SKM-1 treated with dmso at 0.1 percent for 144 hours (cell line): Measurements from ENCODE around the gene USP47.

ENCODE experiments used
- DNase-seq: peaks from one replicate; lab custom pipeline; 2025; ENCODE audit not compliant: unreplicated experiment; lab: John Stamatoyannopoulos, UW

The USP47 gene

DNA sequence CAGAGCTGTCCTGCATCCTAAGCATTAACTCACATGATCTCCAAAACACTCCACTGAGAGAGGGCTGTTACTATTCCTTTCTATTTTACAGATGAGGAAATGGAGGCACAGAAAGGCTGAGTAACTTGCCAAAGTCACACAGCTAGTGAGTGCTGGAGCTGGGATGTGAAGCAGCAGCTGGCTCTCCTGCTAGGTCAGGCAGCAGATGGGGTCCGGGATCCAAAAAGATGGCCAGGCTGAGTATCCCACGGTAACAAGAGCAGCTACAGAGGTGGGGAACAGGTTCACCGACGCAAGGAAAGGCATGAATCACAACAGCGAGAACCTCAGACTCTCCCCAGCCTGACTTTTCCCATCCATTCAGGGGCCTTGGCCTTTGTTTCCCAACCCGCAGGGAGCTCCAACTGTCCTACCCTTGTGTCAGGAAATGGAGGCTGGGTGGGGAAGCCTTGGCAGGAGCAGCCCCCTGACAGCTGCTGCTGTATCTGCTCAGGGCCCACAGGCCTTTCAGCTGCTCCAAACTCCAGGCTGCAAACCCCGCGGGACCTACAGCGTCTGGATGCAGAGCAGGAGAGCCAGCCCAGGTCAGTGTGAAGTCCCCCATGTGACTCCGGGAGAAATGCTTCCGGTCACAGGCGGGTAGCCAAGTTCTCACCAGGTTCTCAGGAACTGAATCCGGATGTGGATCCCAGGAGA lies 137.2 kb downstream of the USP47 start:
- DNase-seq: no peak

DNA sequence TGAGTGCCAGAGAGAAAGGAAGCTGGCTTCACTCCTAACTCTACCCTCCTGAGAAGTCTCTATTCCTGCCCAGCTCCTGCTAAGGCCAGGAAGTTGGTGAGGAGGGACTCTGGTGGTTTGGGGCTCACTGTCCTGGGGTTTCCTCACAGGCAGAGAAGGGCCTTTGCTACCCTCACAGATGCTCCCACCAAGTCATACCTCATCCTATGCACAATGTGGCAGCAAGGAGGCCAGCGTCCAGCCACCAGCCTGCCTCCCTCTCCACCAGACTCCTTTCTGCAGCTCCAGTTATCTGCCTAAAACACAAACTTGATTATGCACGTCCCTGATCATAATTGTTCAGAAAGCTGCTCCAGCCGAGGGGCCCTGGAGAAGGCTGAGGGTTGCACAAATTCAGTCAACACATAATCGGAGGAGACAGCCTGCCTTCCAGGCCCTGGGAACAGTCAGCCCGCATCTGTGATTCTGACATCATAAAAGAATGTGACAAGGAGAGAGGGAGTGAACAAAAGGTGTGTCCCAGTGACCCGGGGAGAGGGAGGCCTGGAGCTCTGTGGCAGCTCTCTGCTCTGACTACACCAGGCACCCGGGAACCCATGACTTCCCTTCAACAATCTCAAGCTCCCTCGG lies 137.8 kb downstream of the USP47 start:
- no peak for DNase-seq

DNA sequence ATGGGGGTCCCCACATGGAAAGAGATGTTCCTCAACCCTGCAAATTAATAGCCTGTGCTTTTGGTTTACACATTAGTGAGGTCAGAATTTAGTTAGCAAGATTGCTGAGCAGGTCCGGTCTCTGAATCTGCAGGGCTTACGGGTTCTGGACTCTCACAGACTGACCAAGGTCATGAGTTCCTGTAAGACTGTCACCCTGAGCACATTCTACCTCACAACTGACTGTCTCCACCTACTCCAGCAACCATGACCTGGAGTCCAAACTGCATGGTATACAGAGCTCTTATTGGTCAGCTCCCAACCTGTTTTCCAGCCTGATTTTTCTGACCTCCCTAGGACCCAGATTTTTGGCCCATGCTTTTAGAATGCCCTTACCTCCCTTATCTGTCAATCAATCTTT lies 138.4 kb downstream of the USP47 start:
- no peak for DNase-seq

DNA sequence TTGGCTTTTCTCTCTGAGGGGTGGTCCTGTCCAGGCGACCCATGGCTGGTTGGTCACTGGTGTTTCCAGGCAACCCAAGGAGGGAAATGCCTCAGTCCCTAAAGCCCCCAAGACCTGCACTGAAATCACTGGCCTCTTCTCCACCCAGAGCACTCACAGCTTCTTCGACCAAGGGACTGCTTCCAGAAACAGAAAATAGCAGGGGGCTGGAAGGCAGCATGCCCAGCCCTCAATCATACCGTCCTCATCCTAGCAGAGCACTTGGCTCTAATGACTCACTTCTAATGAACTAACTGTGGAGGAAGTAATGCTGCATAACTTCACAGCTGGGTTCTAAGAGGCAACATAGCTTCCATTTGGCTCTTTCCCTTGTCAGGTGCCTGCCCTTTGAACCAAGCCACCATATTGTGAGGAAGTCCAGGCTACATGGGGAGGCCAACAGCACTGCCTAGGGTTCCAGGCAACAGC lies 139.1 kb downstream of the USP47 start:
- DNase-seq: no peak

DNA sequence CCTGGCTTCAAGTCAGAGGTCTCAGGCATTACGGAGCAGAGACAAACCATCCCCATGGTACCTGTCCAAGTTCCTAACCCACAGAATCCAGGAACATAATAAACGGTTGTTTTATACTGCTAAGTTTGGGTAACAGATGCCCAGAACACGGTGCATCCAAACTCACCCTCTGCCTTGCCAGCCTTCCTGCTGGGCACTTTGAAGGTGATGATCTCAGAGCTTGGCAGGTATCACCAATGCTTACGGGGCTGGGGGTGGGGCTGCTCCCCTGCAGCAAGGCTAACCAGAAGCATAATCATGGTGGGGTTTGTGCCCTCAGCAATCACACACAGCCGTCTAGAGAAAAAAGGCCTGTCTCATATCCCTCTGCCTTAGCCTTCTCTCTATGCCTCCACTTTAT lies 139.6 kb downstream of the USP47 start:
- DNase-seq: no peak

DNA sequence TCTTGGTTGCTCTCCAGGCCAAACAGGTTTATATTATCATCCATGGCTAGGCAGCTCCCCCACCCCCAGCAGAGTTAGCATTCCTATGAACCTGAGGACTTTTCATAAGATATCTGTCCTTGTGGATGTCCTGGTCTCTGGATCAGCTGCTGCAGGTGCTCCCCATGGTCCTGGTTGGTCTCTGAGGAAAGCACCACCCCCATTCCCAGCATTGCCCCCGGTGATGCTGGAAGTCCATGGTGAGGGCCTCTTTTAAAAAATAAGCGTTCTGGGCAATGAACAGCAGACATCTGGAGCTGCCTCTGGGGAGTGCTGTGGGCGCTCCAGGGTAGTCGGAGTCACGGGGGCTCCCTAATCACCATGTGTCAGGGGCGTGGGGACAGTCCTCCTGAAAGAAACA lies 140.1 kb downstream of the USP47 start:
- no peak for DNase-seq

DNA sequence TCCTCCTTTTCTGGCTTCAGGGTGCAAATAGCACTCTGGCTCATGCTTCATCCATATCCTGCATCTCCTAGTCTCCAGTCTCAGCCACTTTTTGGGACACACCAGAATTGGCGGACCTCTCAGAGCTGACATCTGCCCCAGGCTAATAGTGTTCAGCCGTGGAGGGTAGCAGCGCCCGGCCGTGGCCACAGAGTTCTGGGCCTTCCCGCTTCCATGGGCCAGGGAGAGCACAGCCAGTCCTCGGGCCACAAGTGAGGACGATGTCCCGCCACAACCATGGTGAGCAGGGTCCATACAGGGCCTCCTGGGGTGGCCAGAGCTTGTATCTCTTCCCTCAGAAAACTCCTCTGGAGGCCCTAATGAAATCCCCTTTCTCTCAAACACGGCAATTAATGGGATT lies 140.7 kb downstream of the USP47 start:
- DNase-seq: no peak

DNA sequence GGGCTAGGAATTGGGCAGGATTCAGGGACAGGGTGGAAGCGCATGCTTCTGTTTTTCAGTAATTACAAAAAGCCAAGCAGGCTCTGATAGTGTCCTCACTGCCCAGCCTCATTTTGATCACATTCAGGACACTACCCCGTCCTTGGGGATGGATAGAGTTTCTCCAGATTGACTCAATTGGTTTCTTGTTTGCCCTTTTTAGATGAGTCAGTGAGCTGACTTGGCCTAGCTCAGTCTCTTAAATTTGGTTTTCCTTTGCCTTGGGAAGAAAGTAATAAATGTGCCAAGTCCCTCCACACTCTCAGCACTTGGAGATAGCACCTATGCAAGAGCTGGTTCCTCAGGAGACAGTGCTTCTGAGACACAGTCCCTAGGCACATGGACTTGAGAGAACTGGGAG lies 141.2 kb downstream of the USP47 start:
- no peak for DNase-seq

DNA sequence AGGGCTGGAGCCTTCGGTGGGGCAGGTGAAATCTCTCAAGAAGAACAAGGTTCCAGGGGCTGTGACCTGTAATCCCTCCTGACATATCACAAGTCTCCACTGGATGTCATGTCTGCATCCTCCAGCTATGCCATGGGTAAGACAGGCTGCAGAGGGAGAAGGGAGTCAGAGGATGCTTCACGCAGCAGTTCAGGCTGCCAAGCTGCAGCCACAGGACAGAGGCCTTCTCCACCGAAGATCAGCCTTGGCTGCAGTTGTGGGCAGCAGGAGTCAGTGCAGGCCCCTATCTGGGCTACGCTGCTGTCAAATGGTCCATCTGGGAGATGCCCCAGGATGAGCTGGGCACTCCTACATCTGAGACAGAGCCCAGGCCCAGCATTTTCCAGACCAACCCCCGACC lies 141.7 kb downstream of the USP47 start:
- no peak for DNase-seq

DNA sequence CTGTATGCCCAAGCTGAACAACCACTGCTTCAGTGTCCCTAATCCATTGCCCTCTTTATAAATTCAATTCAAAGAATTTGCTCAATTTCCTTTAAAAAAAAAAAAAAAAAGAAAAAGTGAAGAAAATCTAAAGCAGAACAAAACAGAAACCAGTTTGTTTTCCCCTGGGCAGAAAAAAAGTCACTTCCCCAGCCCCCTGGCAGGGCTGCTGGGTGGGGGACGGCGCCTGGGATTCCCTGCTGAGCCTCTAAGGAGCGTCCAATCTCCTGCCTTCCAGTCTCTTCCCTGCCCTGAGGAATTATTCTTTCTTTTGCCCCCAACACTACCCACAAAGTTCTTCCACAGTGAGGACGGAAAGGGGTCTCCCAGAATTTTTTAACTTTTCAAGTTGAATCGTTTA lies 142.8 kb downstream of the USP47 start:
- no peak for DNase-seq

DNA sequence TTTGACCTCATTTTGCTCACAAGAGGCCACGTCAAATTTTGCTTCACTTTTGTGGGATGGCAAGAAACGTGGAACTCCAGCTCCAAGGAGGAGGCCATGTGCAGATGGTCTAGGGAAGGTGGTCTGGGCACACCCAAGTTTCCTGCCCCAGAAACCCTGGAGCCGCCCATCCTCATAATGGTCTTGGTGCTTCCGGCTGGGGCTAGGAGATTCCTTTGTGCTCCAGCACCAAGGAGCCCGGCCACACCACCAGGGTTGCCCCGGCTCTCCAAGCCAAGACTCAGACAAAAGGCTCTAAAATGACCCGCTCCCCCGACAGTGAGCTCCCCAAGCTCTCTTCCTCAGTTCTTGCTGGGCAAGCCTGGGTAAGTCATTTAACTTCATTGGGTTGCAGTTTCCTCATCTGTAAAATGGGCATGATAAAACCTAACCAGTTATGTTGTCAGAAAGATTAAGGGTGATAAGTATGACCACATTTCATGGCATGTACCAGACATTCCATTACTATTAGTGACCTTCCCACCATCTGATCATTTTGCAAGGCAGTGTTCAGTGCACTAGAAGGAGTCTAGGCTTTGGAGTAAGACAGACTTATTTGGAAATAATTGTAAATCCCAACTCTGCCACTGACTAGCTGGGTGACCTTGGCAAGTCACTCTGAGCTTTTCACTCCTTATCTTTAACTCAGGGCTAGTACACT lies 143.4 kb downstream of the USP47 start:
- DNase-seq: no peak

DNA sequence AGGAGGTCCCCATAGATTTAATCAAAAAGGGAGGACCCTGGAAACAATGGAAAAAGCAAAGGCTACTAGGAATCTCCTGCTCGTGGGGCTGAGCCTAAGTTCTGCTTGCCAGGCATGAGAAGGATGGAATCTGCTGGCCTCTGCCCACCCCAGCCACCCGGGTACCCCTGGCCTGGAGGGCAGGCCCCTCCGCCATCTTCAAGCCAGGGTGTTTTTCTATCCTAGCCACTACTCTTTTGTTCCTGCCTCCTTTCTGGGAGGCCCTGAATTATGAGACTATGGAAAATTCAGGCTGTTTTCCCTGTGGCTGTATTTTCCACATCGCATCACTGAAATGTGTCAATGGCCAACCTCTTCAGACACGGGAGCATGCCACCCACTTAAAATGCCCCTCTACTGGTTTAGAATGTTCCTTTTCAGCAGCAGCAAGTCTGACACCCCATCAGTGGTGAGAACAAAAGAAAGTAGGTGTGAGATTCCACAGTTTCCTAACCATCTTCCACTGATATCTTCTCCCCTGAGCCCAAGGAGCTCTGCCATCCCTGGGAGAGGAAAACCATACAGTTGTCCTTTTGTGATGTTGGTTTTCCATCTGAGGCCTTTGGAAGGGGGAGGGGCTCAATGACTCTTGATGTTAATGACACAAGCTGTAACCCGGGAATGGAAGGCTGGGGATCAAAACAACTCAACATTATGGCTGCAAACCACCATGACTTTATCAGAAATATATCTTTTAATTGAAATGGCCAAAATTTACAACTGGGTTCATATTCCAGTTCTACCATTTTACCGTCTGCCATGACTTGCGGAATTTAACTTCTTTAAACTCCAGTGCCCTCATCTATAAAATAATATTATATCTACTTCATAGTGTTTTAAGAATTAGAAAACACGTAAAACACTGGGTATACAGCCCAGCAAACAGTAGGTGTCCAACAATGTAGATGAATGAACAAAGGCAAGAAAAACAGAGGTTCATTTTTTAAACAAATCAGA lies 144.5 kb downstream of the USP47 start:
- DNase-seq: no peak

DNA sequence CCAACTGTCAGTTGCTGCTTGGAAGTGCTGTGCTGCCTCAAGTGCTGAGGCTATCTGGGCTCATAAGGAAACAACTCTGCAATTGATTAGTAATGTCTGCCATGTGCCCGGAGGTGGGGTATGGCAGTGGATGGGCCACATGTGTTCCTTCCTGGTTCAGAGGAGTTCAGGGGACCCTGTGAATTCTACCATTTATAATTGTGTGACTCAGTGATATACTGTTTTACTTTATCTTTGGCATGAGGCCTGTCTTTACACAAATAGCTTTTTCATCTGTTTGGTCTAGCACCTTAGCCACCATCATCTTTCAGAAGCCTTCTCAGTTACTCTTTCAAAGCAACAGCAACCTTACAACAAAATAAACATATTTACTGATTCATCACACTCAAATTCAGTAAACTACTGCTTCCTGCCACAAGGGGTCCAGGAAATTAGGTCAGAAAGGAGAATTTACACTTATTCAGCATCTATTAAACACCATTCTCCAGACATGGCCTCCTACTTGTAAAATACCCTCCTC lies 145.8 kb downstream of the USP47 start:
- no peak for DNase-seq

DNA sequence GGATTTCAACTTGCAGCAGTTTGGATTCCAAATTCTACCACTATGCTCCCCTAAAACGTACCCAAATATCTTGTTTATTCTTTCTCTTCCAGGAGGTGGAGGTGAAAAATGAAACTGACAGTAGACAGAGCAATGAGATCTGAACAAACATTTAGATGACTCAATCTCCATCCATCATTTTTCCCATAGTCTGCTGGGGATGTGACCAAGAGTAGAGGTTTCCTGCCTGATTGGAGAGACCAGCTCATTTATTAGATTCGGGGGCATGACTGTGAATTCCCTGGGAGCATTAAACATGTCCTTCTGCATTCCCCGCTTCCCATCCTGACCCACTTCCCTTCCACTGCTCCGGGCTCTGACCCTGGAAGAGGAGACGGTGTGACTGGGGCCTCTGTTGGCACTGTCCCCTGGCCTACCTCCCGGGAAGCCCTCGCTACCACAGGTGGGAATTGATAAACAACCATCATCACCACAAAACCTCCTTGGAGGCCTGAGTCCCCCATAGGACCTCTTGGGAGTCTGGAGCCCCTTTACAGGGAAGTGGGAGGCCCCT lies 146.4 kb downstream of the USP47 start:
- DNase-seq: no peak

DNA sequence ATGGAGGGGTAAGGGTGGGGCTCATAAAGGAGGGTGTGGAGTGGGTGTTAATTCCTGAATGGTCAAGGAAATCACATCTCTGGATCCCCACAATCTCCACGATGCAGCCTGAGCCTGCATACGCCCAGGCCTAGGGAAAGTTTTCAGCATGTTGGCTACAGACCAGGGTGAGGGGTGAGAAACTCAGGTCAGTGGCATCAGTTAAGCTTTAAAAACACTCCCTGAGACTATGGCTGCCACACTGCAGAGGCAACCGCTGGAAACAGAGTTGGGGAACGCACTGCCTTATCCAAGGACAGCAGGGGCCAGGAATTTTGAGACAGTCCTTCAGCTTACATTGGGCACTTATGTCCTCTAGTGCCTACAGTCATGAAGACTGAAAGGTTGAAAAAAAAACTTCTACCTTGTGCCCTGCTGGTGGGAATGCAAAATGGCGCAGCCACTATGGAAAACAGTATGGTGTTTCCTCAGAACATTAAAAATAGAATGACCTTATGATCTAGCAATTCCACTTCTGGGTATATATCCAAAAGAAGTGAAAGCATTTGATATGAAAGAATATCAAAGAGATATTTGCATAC lies 147.0 kb downstream of the USP47 start:
- no peak for DNase-seq

DNA sequence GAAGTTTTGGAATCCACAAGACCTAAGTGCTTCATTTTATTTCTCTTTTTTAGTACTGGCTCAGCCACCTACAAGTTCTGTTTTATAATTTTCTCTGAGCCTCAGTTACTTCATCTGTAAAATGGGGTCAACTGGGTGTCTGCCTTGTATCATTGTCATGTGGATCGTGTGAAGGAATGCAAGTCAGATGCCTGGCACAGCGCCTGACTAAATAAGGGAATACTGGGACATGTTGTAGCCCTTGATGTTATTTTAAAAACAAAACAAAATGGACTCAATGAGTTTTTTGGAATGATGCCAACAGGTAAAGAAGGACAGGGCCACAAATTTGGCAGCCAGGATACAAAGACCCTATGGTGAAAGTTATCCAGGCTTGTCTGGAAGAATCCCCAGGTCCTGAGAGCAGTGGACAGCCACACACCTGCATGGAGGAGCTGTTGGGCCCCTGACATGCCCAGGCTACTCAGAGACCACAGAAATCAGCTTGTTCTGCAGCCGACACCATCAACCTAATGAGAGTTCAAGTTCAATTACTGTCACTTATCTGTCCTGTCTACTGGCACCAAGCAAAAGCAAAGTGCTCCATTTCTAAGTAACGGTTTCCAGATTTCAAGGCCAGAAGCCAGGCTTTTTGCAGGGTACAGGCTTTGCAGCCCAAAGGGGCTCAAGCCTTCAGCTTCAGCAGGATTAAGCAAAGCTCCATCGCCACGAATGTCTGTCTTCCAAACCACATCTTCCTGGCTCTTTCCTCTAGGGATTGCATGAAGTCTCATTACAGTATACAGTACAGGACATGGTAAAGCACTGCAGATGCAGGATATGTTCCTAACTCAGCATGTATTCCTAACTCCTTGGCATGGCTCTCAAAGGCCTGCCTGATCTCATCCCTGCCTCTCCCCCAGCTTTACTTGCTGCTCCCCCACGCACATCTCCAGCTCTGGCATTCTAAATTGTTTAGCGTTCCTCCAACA lies 148.3 kb downstream of the USP47 start:
- DNase-seq: no peak

DNA sequence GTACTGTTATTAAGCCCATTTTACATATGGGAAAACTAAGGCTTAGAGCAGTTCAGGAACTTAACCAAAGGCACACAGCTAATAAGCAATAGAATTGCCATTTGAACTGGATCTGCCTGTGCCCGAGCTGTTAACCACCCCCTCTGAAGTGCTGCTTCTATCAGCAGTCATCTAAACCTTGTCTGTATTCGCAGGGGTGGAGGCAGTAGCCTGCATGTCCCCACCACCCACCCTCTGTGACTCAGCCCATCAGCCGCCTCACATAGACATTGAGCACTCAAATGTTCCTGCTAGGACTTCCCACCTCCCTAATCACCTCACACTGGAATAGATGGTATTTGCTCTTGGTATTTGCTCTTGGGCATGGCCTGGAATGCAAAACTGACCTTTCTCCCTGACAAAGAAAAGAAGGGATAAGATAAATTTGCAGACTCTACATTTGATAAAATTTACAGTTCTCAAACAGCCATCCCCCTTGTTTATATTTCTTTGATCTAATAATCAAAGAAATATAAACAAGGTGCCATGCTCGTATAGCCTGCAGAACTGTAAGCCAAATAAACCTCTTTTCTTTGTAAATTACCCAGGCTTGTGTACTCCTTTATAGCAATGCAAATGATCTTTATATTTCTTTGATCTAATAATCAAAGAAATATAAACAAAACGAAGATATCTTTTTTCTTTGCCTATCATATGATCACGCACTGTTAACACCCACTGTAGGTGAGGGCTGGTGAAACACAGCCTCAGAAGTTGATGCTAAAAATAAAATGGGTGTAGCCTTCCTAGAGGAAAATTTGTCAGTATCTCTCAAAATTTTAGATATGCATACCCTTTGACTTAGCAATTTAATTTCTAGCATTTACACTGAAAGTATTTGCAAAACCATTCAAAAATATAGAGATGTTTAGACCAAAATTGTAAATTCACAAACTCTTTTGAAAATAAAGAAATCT lies 150.8 kb downstream of the USP47 start:
- no peak for DNase-seq

DNA sequence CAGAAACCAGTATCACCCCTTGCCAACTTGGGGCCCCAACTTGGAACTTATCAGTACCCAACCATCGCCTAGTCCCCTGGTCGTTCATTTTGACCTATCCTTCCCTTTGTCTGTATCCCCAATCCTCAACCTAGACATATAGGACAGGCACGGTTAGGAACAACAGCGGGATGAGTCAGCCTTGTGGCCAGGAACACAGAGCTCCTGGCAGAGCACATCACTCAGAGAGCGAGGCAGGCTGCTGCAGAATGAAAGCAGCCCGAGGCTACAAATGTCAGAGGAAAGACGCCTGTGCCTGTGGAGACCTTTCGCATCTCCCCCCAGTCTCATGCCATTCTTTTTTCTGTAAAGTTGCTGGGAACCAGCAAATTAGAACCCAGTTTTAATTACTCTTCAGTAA lies 152.1 kb downstream of the USP47 start:
- DNase-seq: no peak
